Kidney (tissue), 14 donors: ENCODE results near the gene SLC35F5. TPM values are rescaled to one million over a fixed set of nuclear protein-coding genes. Genes with fewer than 3 reads are reported as not detected.

ENCODE experiments used
- DNase-seq, 5 donors: peaks; one replicate each; pipeline ENCODE4 v3.0.0-alpha.2; 2013 to 2020
- FAIRE-seq: peaks from 2 replicates; lab custom pipeline; 2012; peaks lifted over from hg19 to GRCh38; lab: Jason Lieb, UNC
- H3K27ac ChIP-seq, 2 donors: one replicate each; pipeline ENCODE4 v1.7.0; 2013; ENCODE audit warnings: low read depth in 2 of 2, low read length in 2 of 2, inconsistent platforms in 1 of 2
- H3K27me3 ChIP-seq: one replicate; pipeline ENCODE4 v1.7.1; 2013; ENCODE audit warnings: low read length, inconsistent platforms; ENCODE audit not compliant: control insufficient read depth, insufficient read depth
- H3K36me3 ChIP-seq, 3 donors: one replicate each; pipeline versions ENCODE4 v1.7.0 to v1.7.1; 2013; ENCODE audit warnings: low read length in 3 of 3, control low read depth in 1 of 3, inconsistent platforms in 1 of 3; ENCODE audit not compliant: insufficient read depth in 3 of 3, control insufficient read depth in 2 of 3
- H3K4me1 ChIP-seq, 3 donors: one replicate each; pipeline versions ENCODE4 v1.7.0 to v1.7.1; 2013; ENCODE audit warnings: low read length in 3 of 3, inconsistent platforms in 1 of 3, low read depth in 1 of 3; ENCODE audit not compliant: control insufficient read depth in 2 of 3, insufficient read depth in 2 of 3
- H3K4me3 ChIP-seq, 3 donors: one replicate each; pipeline versions ENCODE4 v1.7.0 to v1.8.1; 2013; ENCODE audit warnings: low read length in 3 of 3, control low read depth in 1 of 3, inconsistent platforms in 1 of 3
- H3K9ac ChIP-seq, 3 donors: one replicate each; pipeline versions ENCODE4 v1.7.0 to v1.7.1; 2013; ENCODE audit warnings: low read length in 3 of 3, control low read depth in 1 of 3, inconsistent platforms in 1 of 3
- H3K9me3 ChIP-seq, 3 donors: one replicate each; pipeline versions ENCODE4 v1.7.0 to v1.7.1; 2013; ENCODE audit warnings: low read length in 3 of 3, control low read depth in 1 of 3, inconsistent platforms in 1 of 3; ENCODE audit not compliant: control insufficient read depth in 2 of 3, insufficient read depth in 1 of 3
- intact Hi-C: fragments of 100-400 bp; cut with DNase I; formaldehyde crosslinking; loops from one replicate; pipeline ENCODE4 v1.11.1; 2022
- polyA plus RNA-seq: library from polyadenylated mRNA; stranded (reverse); fragments of 350-450 nt; fragmentation: Illumina TruSeq; extraction: RNeasy Lipid Tissue Mini Kit (QIAGEN cat#74804); gene quantifications from one replicate; pipeline ENCODE4 v1.2.3, GENCODE V29; 2014; ENCODE audit warnings: low read depth, low replicate concordance; ENCODE audit not compliant: insufficient read depth
- total RNA-seq: library from RNA; stranded (reverse); fragmentation: NEBNext Ultra II Directional; extraction: Animal tissue kit (Norgen Biotek cat#: 25700); gene quantifications from one replicate; pipeline ENCODE4 v1.2.1, GENCODE V29; 2021
- TF ChIP-seq, protein P1 (sequence below): IDR thresholded peaks from 3 replicates; pipeline ENCODE4 v1.5.1; 2012; ENCODE audit warnings: mild to moderate bottlenecking, moderate library complexity, borderline replicate concordance; ENCODE audit not compliant: insufficient read depth; ENCODE audit errors: extremely low read depth
- donor health status: control.
- donor health status: control.
- donor health status: control.
- donor health status: control.
- donor health status: control.
- donor health status: DM: yes; HTN: yes; CAD: no.
- donor health status: Normal renal cell carcinoma (clear cell type).

Gene SLC35F5
- total and polyA plus RNA-seq, 2 donors from 2014 or later: 49.9 to 198 TPM

DNA sequence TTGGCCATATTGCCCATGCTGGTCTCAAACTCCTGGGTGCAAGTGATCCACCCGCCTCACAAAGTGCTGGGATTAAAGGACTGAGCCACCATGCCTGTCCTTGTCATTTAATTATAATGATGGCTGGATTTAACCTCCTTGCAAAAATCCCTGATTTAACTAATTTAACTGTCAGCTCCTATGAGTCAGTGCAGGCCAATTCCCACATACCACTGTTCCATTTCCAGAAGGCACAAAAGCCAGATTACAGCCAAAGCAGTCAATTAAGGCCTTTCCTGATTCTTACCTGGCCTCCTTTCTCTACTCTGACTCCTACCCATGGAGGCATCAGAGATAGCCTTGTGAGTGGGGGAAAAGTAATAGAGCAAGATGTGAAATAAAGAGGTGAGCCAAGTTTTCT lies 12.3 kb upstream of the SLC35F5 start:
- DNase-seq (no peak), FAIRE-seq (no peak)
- no peak overlapping the region for H3K9ac ChIP-seq
- TF ChIP-seq, protein P1, sequence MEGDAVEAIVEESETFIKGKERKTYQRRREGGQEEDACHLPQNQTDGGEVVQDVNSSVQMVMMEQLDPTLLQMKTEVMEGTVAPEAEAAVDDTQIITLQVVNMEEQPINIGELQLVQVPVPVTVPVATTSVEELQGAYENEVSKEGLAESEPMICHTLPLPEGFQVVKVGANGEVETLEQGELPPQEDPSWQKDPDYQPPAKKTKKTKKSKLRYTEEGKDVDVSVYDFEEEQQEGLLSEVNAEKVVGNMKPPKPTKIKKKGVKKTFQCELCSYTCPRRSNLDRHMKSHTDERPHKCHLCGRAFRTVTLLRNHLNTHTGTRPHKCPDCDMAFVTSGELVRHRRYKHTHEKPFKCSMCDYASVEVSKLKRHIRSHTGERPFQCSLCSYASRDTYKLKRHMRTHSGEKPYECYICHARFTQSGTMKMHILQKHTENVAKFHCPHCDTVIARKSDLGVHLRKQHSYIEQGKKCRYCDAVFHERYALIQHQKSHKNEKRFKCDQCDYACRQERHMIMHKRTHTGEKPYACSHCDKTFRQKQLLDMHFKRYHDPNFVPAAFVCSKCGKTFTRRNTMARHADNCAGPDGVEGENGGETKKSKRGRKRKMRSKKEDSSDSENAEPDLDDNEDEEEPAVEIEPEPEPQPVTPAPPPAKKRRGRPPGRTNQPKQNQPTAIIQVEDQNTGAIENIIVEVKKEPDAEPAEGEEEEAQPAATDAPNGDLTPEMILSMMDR: no peak
- no peaks in the 10 kb centered on the region for H3K9me3 ChIP-seq
- intact Hi-C loops: no loop called here
- no peaks in the 10 kb centered on the region for H3K27me3 ChIP-seq
- no peak overlapping the region for H3K4me3 ChIP-seq
- H3K36me3 ChIP-seq: no peaks in the 10 kb centered on the region
- no peak overlapping the region for H3K27ac ChIP-seq
- no peaks in the 10 kb centered on the region for H3K4me1 ChIP-seq

DNA sequence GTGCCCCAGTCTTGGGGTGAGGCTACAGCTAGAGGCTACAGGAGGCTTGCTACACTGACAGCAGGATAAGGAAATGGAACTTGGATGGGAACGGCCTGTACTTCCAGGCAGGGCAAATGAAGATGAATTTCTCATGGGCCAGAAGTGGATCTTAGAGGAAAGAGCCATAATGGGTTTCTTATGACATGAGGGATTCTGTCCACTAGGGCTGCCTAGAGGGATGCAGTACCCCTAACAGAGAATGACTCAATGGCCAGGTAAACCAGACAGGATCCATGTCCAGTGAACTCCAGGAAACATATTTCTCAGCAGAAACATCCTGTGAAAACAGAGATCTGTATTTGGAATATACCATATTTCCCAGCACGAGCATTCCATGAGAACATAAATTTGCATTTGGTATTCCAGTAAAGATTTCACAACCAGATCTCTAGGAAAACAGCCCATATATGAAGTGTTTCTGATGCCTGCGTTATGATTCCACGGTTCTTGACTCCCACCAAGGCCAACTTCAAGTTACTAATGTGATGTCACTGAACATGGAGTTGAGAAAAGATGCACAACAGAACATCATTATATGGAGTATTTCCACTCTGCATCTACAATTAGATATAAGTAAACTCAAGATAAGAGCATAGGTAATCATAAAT lies 11.5 kb upstream of the SLC35F5 start:
- Histone ChIP-seq H3K27me3 (no peaks in the 10 kb centered on the region), H3K27ac (no peak overlapping the region), H3K9ac (no peak overlapping the region), H3K36me3 (no peaks in the 10 kb centered on the region), H3K4me3 (no peak overlapping the region), H3K9me3 (no peaks in the 10 kb centered on the region), H3K4me1 (no peaks in the 10 kb centered on the region)
- TF ChIP-seq, protein P1: no peak
- intact Hi-C loops: no loop called here
- FAIRE-seq (no peak), DNase-seq (no peak)

DNA sequence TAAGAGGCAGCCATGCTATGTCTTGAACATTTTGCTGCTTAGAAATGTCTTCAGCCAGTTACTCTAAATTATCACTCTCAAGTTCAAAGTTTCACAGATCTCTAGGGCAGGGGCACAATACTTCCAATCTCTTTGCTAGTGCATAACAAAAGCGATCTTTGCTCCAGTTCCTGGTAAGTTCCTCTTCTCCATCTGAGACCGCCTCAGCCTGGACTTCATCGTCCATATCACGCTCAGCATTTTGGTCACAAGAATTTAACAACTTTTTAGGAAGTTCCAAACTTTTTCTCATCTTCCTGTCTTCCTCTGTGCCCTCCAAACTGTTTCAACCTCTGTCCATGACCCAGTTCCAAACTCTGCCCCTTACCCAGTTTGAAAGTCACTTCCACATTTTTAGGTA lies 8.8 kb upstream of the SLC35F5 start:
- FAIRE-seq: no peak
- intact Hi-C loops: no loop called here

More for the DNA sequence above, 8.8 kb upstream of the SLC35F5 start:
- Histone ChIP-seq H3K9me3 (no peaks in the 10 kb centered on the region), H3K36me3 (no peaks in the 10 kb centered on the region), H3K4me1 (no peaks in the 10 kb centered on the region), H3K27ac (no peak overlapping the region), H3K27me3 (no peaks in the 10 kb centered on the region), H3K9ac (no peak overlapping the region), H3K4me3 (no peak overlapping the region)
- no peak for DNase-seq
- TF ChIP-seq, protein P1: no peak
